ENCODE results near the gene NEGR1.
A peak's percentile ranks its signal among the peaks of the same experiment; 100 is the strongest.

NEGR1 gene

GRCh38 chr1:72218141-72218739, 64.1 kb downstream of the NEGR1 start:
- H3K4me3 ChIP-seq (replicated peaks; ENCODE audit: low read depth, low read length) = no peak overlapping the region
- H3K36me3 ChIP-seq (ENCODE audit: control insufficient read depth, insufficient read depth, low read length) = no peaks in the 10 kb centered on the region
- no peak for DNase-seq (ENCODE audit: extremely low read depth, insufficient read length)
- TF ChIP-seq CTCF (IDR thresholded peaks at IDR 0.05; ENCODE audit: insufficient read depth, low read length, poor library complexity, severe bottlenecking) = no peak
- no peaks in the 10 kb centered on the region for H3K27me3 ChIP-seq (replicated peaks; ENCODE audit: control insufficient read depth, insufficient read depth, low read length)

- H3K27me3 ChIP-seq (replicated peaks; ENCODE audit: control insufficient read depth, insufficient read depth, low read length) = no peaks in the 10 kb centered on the region
- no peaks in the 10 kb centered on the region for H3K36me3 ChIP-seq (ENCODE audit: control insufficient read depth, insufficient read depth, low read length)
- no peak overlapping the region for H3K4me3 ChIP-seq (replicated peaks; ENCODE audit: low read depth, low read length)
- TF ChIP-seq CTCF (IDR thresholded peaks at IDR 0.05; ENCODE audit: insufficient read depth, low read length, poor library complexity, severe bottlenecking) = no peak
- no peak for DNase-seq (ENCODE audit: extremely low read depth, insufficient read length)
These were observed 75.3 kb downstream of the NEGR1 start for GRCh38 chr1:72207059-72207458.

GRCh38 chr1:72202761-72203160, 79.6 kb downstream of the NEGR1 start:
- Histone ChIP-seq H3K36me3 (ENCODE audit: control insufficient read depth, insufficient read depth, low read length) (no peaks in the 10 kb centered on the region), H3K4me3 (replicated peaks; ENCODE audit: low read depth, low read length) (no peak overlapping the region), H3K27me3 (replicated peaks; ENCODE audit: control insufficient read depth, insufficient read depth, low read length) (no peaks in the 10 kb centered on the region)
- DNase-seq (ENCODE audit: extremely low read depth, insufficient read length) = no peak
- no peak for TF ChIP-seq CTCF (IDR thresholded peaks at IDR 0.05; ENCODE audit: insufficient read depth, low read length, poor library complexity, severe bottlenecking)

GRCh38 chr1:72197786-72198185, 84.6 kb downstream of the NEGR1 start:
- TF ChIP-seq CTCF (IDR thresholded peaks at IDR 0.05; ENCODE audit: insufficient read depth, low read length, poor library complexity, severe bottlenecking) = no peak
- DNase-seq (ENCODE audit: extremely low read depth, insufficient read length) = no peak
- H3K4me3 ChIP-seq (replicated peaks; ENCODE audit: low read depth, low read length) = no peak overlapping the region
- H3K27me3 ChIP-seq (replicated peaks; ENCODE audit: control insufficient read depth, insufficient read depth, low read length) = no peaks in the 10 kb centered on the region
- H3K36me3 ChIP-seq (ENCODE audit: control insufficient read depth, insufficient read depth, low read length) = no peaks in the 10 kb centered on the region

- DNase-seq (ENCODE audit: extremely low read depth, insufficient read length) = no peak
- Histone ChIP-seq H3K27me3 (replicated peaks; ENCODE audit: control insufficient read depth, insufficient read depth, low read length) (no peaks in the 10 kb centered on the region), H3K4me3 (replicated peaks; ENCODE audit: low read depth, low read length) (no peak overlapping the region), H3K36me3 (ENCODE audit: control insufficient read depth, insufficient read depth, low read length) (no peaks in the 10 kb centered on the region)
- TF ChIP-seq CTCF (IDR thresholded peaks at IDR 0.05; ENCODE audit: insufficient read depth, low read length, poor library complexity, severe bottlenecking) = peak; percentile 8
These were observed 95.5 kb downstream of the NEGR1 start for GRCh38 chr1:72186733-72187307.
